OCI-LY1 (cell line): ENCODE results near the gene UTF1.

Experiments
- H2AFZ ChIP-seq: fragments of 200-600 bp; sonication (generic), shearing (Covaris generic); 2 replicates; pipeline ENCODE4 v1.6.0; 2014; ENCODE audit warnings: antibody characterized with exemption, mild to moderate bottlenecking, low read length
- H3F3A ChIP-seq: fragments of 200-600 bp; sonication (generic), shearing (Covaris generic); 2 replicates; pipeline ENCODE4 v1.6.0; 2014; ENCODE audit warnings: mild to moderate bottlenecking, antibody characterized with exemption, low read length, moderate library complexity; ENCODE audit not compliant: insufficient read depth
- H3K27ac ChIP-seq: fragments of 200-600 bp; sonication (generic); 2 replicates; pipeline ENCODE4 v1.5.1; 2014; ENCODE audit warnings: low read length, mixed run types, mild to moderate bottlenecking, low read depth; ENCODE audit not compliant: poor library complexity, severe bottlenecking
- H3K27me3 ChIP-seq: fragments of 200-600 bp; sonication (generic); 2 replicates; pipeline ENCODE4 v1.6.0; 2014; ENCODE audit warnings: antibody characterized with exemption, mild to moderate bottlenecking, low read length, moderate library complexity; ENCODE audit not compliant: insufficient read depth
- H3K36me3 ChIP-seq: fragments of 200-600 bp; sonication (generic); 2 replicates; pipeline ENCODE4 v1.6.1; 2014; ENCODE audit warnings: mild to moderate bottlenecking, antibody characterized with exemption, low read length, moderate library complexity, mixed read lengths; ENCODE audit not compliant: insufficient read depth
- H3K4me1 ChIP-seq: fragments of 200-600 bp; sonication (generic); 2 replicates; pipeline ENCODE4 v1.5.1; 2014; ENCODE audit warnings: mild to moderate bottlenecking, low read length, moderate library complexity; ENCODE audit not compliant: insufficient read depth, severe bottlenecking
- H3K4me2 ChIP-seq: fragments of 200-600 bp; sonication (generic), shearing (Covaris generic); 2 replicates; pipeline ENCODE4 v1.6.1; 2014; ENCODE audit warnings: low read length
- H3K4me3 ChIP-seq: fragments of 200-600 bp; sonication (generic); 2 replicates; pipeline ENCODE4 v1.5.1; 2014; ENCODE audit warnings: low read length, low read depth, mild to moderate bottlenecking, mixed read lengths; ENCODE audit not compliant: poor library complexity, severe bottlenecking
- H3K79me2 ChIP-seq: fragments of 200-600 bp; shearing (Covaris generic); 2 replicates; pipeline ENCODE4 v1.6.1; 2016; ENCODE audit warnings: mixed run types, low read length, mixed read lengths; ENCODE audit not compliant: insufficient read depth
- H3K9ac ChIP-seq: fragments of 200-600 bp; sonication (generic), shearing (Covaris generic); 2 replicates; pipeline ENCODE4 v1.6.1; 2014; ENCODE audit warnings: mild to moderate bottlenecking, low read length, mixed read lengths
- H3K9me2 ChIP-seq: fragments of 200-600 bp; sonication (generic), shearing (Covaris generic); 2 replicates; pipeline ENCODE4 v1.6.1; 2014; ENCODE audit warnings: low read depth, mild to moderate bottlenecking, low read length, mixed read lengths
- H3K9me3 ChIP-seq: fragments of 200-600 bp; shearing (Covaris generic); 2 replicates; pipeline ENCODE4 v1.6.1; 2014; ENCODE audit warnings: low read length, mixed read lengths
- H4K20me1 ChIP-seq: fragments of 200-600 bp; sonication (generic), shearing (Covaris generic); 2 replicates; pipeline ENCODE4 v1.6.0; 2016; ENCODE audit warnings: mild to moderate bottlenecking, low read length; ENCODE audit not compliant: insufficient read depth
- CTCF ChIP-seq: fragments of 200-600 bp; sonication (generic), shearing (Covaris generic); IDR thresholded peaks from 2 replicates; pipeline ENCODE4 v1.5.1; 2017; ENCODE audit warnings: mild to moderate bottlenecking, antibody characterized with exemption, low read length, moderate library complexity, mixed read lengths
- EZH2 ChIP-seq: fragments of 200-600 bp; sonication (generic), shearing (Covaris generic); IDR thresholded peaks from 2 replicates; pipeline ENCODE4 v1.8.0; 2017; ENCODE audit warnings: borderline replicate concordance, mixed run types, mild to moderate bottlenecking, antibody characterized with exemption, low read length, moderate library complexity, mixed read lengths

Gene UTF1

GRCh38 chr10:133247681-133248333 is 17.8 kb downstream of the UTF1 start:
- Histone ChIP-seq H3K4me2 (no peak overlapping the region), H3F3A (no peaks in the 10 kb centered on the region)

GRCh38 chr10:133248334-133248715 is 18.3 kb downstream of the UTF1 start:
- Histone ChIP-seq H3K4me1 (no peaks in the 10 kb centered on the region), H2AFZ (no peak overlapping the region), H3K9ac (no peak overlapping the region), H3K36me3 (no peaks in the 10 kb centered on the region), H3K79me2 (no peaks in the 10 kb centered on the region), H3K4me3 (no peak overlapping the region), H3F3A (no peaks in the 10 kb centered on the region), H3K4me2 (no peak overlapping the region), H3K9me2 (no peaks in the 10 kb centered on the region), H4K20me1 (no peaks in the 10 kb centered on the region), H3K27ac (no peak overlapping the region), H3K9me3 (no peaks in the 10 kb centered on the region), H3K27me3 (peaks cover 8% of the 10 kb centered on the region)
- TF ChIP-seq EZH2: no peak
- no peak for TF ChIP-seq CTCF

More at GRCh38 chr10:133247681-133248333, 17.8 kb downstream of the UTF1 start:
- H3K27ac ChIP-seq: no peak overlapping the region
- H3K9me3 ChIP-seq: no peaks in the 10 kb centered on the region
- no peaks in the 10 kb centered on the region for H3K36me3 ChIP-seq
- no peaks in the 10 kb centered on the region for H3K4me1 ChIP-seq
- H2AFZ ChIP-seq: no peak overlapping the region
- no peak for TF ChIP-seq CTCF
- no peaks in the 10 kb centered on the region for H4K20me1 ChIP-seq
- no peak overlapping the region for H3K9ac ChIP-seq
- peaks cover 8% of the 10 kb centered on the region for H3K27me3 ChIP-seq
- H3K79me2 ChIP-seq: no peaks in the 10 kb centered on the region
- H3K9me2 ChIP-seq: no peaks in the 10 kb centered on the region
- no peak overlapping the region for H3K4me3 ChIP-seq

GRCh38 chr10:133249094-133249780 is 19.2 kb downstream of the UTF1 start:
- Histone ChIP-seq H3K4me1 (no peaks in the 10 kb centered on the region), H3K27me3 (peaks cover 8% of the 10 kb centered on the region), H3K27ac (no peak overlapping the region), H3K36me3 (no peaks in the 10 kb centered on the region), H3F3A (no peaks in the 10 kb centered on the region), H3K9ac (no peak overlapping the region), H3K4me3 (no peak overlapping the region), H3K79me2 (no peaks in the 10 kb centered on the region), H3K9me3 (no peaks in the 10 kb centered on the region), H2AFZ (no peak overlapping the region), H4K20me1 (no peaks in the 10 kb centered on the region), H3K9me2 (no peaks in the 10 kb centered on the region), H3K4me2 (no peak overlapping the region)
- TF ChIP-seq CTCF (no peak), EZH2 (no peak)
